DMS153 treated with DMSO at 0.1 percent for 48 hours (cell line): ENCODE data around the gene PLEKHN1.

Experiments
- DNase-seq: peaks from one replicate; lab custom pipeline; 2025; ENCODE audit not compliant: unreplicated experiment; lab: John Stamatoyannopoulos, UW

The PLEKHN1 gene

DNA sequence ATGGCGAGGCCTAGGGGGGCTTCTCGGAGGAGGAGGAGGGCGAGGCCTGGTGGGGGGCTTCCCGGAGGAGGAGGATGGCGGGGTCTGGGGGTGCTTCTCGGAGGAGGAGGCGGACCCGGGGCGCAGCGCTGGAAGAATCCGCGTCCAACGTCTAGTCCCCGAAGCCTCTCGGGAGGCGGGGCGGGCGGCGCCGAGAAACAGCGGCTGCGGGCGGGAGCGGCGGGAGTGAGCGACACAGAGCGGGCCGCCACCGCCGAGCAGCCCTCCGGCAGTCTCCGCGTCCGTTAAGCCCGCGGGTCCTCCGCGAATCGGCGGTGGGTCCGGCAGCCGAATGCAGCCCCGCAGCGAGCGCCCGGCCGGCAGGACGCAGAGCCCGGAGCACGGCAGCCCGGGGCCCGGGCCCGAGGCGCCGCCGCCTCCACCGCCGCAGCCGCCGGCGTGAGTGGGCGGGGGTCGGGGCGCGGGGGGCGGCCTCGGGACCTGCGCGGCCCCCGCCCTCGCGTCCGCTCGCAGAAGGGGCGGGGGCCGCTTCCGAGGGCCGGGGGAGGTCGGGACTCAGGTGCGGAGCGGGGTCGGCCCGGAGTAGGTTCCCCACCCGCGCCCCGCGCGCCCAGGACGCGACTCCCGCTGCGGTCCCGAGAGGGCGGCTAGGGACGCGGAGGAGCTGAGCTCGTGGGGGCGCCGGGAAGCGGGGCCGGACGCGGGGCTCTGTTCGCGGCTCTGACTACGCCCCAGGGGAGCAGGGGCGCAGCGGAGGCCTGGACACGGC, 5.7 kb upstream of the PLEKHN1 start, which contains the start of gene KLHL17:
TSS of gene KLHL17 (plus strand) at position 222 of the 769 bp plus-strand sequence. CDS start at position 332, 110 bp downstream.
- DNase-seq = peak; percentile 32

DNA sequence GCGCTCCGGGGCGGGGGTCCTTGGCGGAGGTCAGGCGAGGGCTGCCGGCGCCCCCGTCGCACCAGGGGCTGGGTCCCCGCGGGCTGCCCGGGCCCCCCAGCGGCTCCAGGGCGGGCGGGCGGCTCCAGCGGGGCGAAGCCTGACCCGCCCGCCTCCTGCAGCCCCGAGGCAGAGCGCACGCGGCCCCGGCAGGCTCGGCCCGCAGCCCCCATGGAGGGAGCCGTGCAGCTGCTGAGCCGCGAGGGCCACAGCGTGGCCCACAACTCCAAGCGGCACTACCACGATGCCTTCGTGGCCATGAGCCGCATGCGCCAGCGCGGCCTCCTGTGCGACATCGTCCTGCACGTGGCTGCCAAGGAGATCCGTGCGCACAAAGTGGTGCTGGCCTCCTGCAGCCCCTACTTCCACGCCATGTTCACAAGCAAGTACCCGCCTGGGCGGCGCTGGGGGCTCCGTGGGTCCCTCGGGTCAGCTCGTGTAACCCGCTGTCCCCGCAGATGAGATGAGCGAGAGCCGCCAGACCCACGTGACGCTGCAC, 5.1 kb upstream of the PLEKHN1 start:
- no peak for DNase-seq

GRCh38 chr1:962381-963300, 3.6 kb upstream of the PLEKHN1 start:
- DNase-seq = no peak

DNA sequence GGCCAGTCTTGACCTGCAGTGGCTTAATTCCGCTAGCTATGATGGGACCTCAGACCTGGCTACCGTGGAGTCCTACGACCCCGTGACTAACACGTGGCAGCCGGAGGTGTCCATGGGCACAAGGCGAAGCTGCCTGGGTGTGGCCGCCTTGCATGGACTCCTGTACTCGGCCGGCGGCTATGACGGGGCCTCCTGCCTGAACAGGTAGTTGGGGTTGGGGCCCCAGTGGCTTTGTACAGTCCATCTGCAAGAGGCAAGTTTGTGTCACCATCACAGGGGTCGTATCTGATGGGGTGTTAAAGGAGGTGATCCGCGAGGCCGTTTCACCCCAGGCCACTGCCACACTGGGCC, 3.0 kb upstream of the PLEKHN1 start:
- DNase-seq = no peak

DNA sequence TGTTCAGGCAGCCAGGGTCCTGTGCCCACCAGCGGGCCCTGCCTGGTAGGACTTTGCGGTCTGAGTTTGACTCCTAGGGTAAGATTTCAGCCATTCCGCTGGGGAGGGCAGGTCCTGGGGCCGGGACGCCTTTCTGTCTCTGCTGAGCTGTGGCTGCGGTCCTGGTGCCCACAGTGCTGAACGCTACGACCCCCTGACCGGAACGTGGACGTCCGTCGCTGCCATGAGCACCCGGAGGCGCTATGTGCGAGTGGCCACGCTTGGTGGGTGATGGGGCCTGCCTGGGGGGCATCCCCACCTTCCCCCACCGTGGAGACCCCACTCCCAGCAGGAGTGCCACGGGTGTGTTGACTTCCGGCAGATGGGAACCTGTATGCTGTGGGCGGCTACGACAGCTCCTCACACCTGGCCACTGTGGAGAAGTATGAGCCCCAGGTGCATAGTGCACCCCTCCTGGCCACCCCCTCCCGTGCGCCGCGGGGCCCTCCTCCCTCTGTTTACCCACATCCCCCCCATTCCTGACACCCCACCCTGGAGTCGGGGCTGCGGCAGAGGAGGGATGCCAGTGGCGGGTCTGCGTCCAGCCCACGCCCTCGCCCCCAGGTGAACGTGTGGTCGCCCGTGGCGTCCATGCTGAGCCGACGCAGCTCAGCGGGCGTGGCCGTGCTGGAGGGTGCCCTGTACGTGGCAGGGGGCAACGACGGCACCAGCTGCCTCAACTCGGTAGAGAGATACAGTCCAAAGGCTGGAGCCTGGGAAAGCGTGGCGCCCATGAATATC, 2.3 kb upstream of the PLEKHN1 start:
- DNase-seq = no peak

- no peak for DNase-seq
Observed at GRCh38 chr1:964691-965525, 1.4 kb upstream of the PLEKHN1 start.

DNA sequence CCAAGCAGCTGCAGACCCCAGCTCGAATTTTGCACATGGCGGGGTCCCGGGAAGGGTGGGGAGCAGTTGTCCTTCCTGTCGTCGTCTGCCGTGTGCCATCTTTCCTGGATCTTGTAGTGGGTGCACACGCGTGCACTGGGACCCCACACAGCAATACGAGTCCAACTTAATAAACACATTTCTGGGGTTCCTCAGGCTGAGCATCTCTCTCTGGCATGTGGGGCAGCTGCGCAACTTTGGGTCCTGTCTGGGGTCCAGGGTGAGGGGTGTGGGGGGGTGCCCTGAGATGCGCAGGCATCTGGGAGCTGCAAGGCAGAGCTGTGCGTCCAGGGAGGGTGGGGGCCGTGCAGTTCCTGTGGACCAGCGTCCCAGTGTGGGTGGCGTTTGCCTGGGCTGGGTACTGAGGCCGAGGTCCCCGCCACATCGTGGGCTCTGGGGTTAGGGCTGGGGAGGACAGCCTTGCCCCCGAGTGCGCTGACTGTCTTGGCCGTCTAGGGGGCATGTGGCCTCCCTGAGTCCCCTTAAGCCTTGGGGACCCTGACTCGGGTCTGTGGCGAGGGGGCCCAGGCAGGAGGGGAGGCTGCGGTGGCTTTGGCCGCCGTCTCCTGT, 652 bp upstream of the PLEKHN1 start:
- no peak for DNase-seq

- no peak for DNase-seq
Observed at GRCh38 chr1:966704-967300, 520 bp downstream of the PLEKHN1 start.

DNA sequence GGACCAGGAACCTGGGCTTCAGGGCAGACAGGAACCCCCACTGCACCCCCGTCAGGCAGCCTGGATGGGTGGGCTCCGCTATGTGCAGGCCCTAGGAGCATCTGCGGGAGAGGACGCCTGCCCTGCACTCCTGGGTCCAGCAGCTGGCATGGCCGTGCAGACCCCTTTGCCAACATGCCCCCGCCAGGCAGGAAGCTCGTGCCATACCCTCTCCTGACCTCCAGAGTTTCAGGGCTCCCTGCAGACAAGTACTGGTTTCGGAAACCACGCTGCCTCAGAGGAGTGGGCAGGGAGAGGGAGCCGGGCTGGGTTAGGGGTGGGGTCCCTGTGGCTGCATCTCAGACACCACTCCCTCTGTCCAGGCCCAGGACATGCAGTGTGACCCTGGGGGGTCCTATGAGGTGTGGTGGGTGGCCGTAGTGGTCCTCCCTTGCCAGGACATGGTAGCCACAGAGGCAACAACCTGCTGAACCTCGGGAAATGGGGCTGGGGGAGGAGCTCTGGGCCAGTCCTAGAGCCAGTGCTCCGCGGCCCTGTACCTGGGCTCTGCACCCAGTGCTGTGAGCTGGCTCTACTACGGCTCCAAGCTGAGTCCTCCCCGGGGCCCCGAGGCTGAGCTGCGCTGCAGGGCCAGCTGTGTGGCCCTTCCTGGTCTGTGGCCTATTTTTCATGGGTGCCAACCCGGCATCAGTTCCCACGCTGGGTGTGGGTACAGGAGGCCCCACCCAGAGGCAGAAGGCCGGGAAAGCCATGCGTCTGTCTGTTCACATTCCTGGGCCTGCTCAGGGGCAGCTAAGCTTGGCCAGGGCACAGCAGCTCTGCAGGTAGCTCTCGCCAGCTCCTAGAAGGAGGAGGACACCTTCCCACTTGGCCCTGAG, 1.4 kb downstream of the PLEKHN1 start:
- no peak for DNase-seq

DNA sequence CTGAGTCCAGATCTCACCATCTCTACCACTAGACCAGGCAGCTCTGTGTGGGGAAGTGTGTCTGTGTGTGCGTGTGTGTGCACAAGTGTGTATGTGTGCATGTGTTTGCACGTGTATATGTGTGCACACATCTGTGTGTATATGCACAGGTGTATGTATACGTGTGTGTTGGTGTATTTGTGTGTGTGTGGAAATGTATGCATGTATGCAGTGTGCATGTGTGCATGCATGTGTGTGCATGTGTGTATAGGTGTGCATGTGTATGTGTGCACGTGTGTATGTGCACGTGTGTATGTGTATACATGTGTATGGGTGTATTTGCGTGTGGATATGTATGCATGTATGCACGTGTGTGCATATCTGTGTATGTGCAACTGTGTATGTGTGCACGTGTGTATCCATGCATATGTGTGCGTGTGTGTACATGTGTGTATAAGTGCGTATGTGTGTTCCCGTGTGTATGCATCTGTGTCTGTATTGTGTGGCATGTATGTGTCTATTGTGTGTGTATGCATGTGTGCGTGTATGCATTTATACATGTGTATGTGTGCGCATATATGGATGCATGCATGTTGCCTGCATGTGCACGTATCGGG, 3.1 kb downstream of the PLEKHN1 start:
- no peak for DNase-seq

GRCh38 chr1:970242-970972, 4.1 kb downstream of the PLEKHN1 start:
- no peak for DNase-seq

DNA sequence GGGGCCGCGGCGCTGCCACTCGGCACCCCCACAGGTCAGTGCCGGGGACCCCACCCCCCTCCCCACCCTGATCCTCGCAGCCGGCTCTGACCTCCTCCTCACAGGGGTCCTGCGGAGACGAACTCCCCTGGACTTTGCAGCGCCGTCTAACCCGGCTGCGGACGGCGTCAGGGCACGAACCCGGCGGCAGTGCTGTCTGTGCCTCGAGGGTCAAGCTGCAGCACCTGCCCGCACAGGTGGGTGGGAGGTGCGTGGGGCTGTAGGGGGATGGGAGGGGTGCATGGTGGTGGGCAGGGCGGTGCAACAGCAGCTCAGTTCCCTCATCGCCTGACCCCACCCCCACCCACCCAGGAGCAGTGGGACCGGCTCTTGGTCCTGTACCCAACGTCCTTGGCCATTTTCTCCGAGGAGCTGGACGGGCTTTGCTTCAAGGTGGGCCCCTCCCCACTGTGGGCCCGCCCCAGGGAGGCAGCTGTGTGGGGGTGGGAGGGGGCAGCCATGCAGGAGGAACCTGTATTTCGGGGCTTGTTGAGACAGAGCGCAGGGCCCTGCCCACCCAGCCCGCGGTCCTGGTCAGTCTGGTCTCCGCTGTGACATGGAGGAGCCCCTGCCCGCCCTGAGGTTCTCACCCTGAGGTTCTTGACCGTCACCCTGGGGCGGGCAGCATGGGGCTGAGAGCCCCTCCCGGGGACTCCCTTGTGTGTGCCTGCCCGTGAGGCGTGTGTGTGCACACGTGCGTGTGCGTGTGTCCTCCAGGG, 4.9 kb downstream of the PLEKHN1 start:
- no peak for DNase-seq

DNA sequence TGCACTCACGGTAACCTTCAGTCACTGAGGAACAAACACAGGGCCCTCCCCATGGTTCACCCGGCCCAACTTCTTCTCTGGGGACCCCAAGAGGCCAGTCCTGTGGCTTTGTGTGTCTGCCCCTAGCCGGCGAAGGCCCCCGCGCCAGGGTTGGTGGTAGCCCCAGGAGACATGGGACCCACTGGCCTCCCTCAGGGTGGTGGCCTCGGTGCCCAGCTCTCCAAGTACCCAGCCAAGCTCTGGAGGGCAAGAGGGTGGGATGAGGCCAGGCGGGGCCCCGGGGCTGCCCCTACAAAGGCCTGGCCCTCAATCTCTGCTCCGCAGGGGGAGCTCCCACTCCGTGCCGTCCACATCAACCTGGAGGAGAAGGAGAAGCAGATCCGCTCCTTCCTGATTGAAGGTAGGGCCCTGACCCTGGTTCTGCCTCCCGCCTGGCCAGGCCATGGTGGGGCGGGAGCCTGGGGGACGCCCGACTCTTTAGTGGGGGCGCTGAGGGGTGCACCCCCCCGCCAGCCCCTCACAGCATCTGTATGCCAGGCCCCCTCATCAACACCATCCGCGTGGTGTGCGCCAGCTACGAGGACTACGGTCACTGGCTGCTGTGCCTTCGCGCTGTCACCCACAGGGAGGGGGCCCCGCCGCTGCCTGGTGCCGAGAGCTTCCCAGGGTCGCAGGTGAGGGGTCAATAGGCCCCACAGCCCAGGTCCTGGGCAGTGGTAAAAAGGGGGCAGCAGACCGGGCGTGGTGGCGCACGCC, 5.6 kb downstream of the PLEKHN1 start:
- no peak for DNase-seq

- no peak for DNase-seq
Observed at GRCh38 chr1:972726-973458, 6.6 kb downstream of the PLEKHN1 start.
